Thoracic aorta (tissue), 2 donors: ENCODE results near the gene RNF183. TPM values are rescaled to one million over a fixed set of nuclear protein-coding genes. Genes with fewer than 3 reads are reported as not detected.

Source experiments
- ATAC-seq: fragments of 150-250 bp; one replicate; pipeline ENCODE4 v1.8.0; 2017; ENCODE audit warnings: low read depth; ENCODE audit not compliant: insufficient number of reproducible peaks, low FRiP score
- DNase-seq: peaks from one replicate; pipeline ENCODE4 v3.0.0-alpha.2; 2020; ENCODE audit warnings: low spot score
- H3K27ac ChIP-seq, 2 donors: fragments of 200-600 bp; sonication (generic); 1 replicate in 1 of 2; 2 replicates in 1 of 2; pipeline ENCODE4 v1.5.1; 2016; ENCODE audit warnings: mild to moderate bottlenecking in 2 of 2, moderate library complexity in 2 of 2
- H3K27me3 ChIP-seq: fragments of 200-600 bp; sonication (generic); replicated peaks from 2 replicates; pipeline ENCODE4 v1.6.0; 2016; ENCODE audit warnings: mild to moderate bottlenecking; ENCODE audit not compliant: insufficient read depth
- H3K36me3 ChIP-seq: fragments of 200-600 bp; sonication (generic); one replicate; pipeline ENCODE4 v1.5.1; 2016
- H3K4me1 ChIP-seq, 2 donors: fragments of 200-600 bp; sonication (generic); 1 replicate in 1 of 2; 2 replicates in 1 of 2; pipeline versions ENCODE4 v1.5.1 to v1.6.0; 2016; ENCODE audit warnings: low read depth in 2 of 2, mild to moderate bottlenecking in 1 of 2; ENCODE audit not compliant: control insufficient read depth in 1 of 2
- H3K4me3 ChIP-seq: fragments of 200-600 bp; sonication (generic); 2 replicates; pipeline ENCODE4 v1.5.1; 2016; ENCODE audit warnings: mild to moderate bottlenecking
- H3K9me3 ChIP-seq: fragments of 200-600 bp; sonication (generic); 2 replicates; pipeline ENCODE4 v1.5.1; 2016
- CTCF ChIP-seq: fragments of 200-600 bp; sonication (generic); IDR thresholded peaks from one replicate; pipeline ENCODE4 v1.5.1; 2019; ENCODE audit warnings: antibody characterized with exemption
- total RNA-seq, 2 donors: library from RNA; depleted of rRNA; stranded (reverse); fragments of >200 nt; gene quantifications; one replicate each; pipeline versions ENCODE4 v1.1.0 to v1.2.3, GENCODE V29; 2016

The RNF183 gene
- total RNA-seq, 2 donors from 2014 or later, result not detected

GRCh38 chr9:113343732-113344231 is 40.6 kb upstream of the RNF183 start:
- Histone ChIP-seq H3K4me1 (peaks cover 5 to 28% of the 10 kb centered on the region in 2 donors), H3K27ac (peak overlapping the region; percentile 78 to 83), H3K9me3 (no peaks in the 10 kb centered on the region), H3K36me3 (no peaks in the 10 kb centered on the region), H3K27me3 (no peaks in the 10 kb centered on the region), H3K4me3 (no peak overlapping the region)
- ATAC-seq, result peak; percentile 82
- no peak for TF ChIP-seq CTCF
- DNase-seq, result peak; percentile 79

GRCh38 chr9:113341712-113342410 is 38.7 kb upstream of the RNF183 start:
- DNase-seq (no peak), ATAC-seq (no peak)
- Histone ChIP-seq H3K27ac (no peak overlapping the region), H3K9me3 (no peaks in the 10 kb centered on the region), H3K4me3 (no peak overlapping the region), H3K36me3 (no peaks in the 10 kb centered on the region), H3K27me3 (no peaks in the 10 kb centered on the region), H3K4me1 (peaks cover 5 to 28% of the 10 kb centered on the region in 2 donors)
- TF ChIP-seq CTCF, result no peak

DNA sequence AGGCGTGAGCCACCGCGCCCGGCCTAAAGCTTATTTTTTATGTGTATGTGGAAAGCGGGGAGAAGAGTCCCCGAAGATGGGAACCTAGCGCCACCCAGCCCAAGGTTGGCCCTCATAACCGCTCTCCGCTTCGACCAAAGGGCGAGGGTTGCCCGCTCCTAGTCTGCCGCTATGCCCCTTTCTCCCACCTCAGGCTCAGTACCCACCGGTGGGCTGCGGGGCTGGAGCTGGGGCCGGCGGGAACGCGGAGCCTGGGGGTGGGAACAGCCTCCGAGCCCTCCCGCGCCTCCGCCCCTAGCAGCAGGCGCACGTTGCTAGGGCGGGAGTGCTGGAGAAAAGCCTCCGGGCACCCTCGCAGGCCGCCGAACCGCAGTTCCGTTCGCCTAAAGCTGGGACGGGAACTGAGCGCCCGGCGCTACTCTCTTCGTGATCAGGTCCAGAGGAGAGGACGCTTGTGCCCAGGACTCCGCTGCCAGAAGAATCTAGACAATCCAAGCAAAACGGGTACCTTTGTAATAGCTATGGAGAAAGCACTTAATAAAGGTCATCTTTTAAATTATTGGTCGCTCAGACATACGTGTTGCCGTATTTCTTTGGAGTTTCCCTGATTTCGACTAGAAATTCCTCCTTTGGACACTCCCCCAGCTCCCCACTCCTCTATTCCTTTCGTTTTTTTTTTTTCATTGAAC is 37.0 kb upstream of the RNF183 start, which contains the start of gene WDR31:
TSS of gene WDR31 (minus strand) at position 265 of the 689 bp plus-strand sequence. CDS start 8,253 bp downstream, outside the sequence.
- peak; percentile 20 for DNase-seq
- no peaks in the 10 kb centered on the region for H3K9me3 ChIP-seq
- ATAC-seq, result no peak
- peak within 1 kb of the TSS; percentile 33 to 63 for H3K27ac ChIP-seq
- H3K4me3 ChIP-seq, result peak within 1 kb of the TSS; percentile 95
- no peak for TF ChIP-seq CTCF
- peaks cover 5 to 28% of the 10 kb centered on the region in 2 donors for H3K4me1 ChIP-seq
- no peaks in the 10 kb centered on the region for H3K27me3 ChIP-seq
- H3K36me3 ChIP-seq, result no peaks in the 10 kb centered on the region

DNA sequence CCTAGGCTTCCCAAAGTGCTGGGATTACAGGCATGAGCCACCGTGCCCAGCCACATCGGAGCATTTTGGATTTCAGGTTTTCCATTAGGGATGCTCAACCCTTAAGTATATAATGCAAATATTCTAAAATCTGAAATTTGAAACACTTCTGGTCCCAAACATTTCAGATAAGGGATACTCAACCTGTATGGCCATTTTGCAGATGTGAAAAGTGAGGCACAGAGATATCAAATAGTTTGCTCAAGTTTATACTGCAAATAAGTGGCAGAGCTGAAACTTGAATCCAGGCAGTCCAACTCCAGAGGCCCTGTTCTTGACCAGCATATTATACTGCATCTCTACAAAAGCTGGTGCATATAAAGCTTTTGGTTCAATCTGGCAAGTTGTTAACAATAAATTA is 34.5 kb upstream of the RNF183 start:
- ATAC-seq, result no peak
- H3K4me1 ChIP-seq, result peaks cover 5 to 14% of the 10 kb centered on the region in 2 donors
- H3K36me3 ChIP-seq, result no peaks in the 10 kb centered on the region
- H3K27ac ChIP-seq, result no peak overlapping the region
- no peaks in the 10 kb centered on the region for H3K27me3 ChIP-seq
- DNase-seq, result no peak
- no peak for TF ChIP-seq CTCF
- H3K4me3 ChIP-seq, result no peak overlapping the region
- H3K9me3 ChIP-seq, result no peaks in the 10 kb centered on the region

- no peaks in the 10 kb centered on the region for H3K9me3 ChIP-seq
- H3K4me1 ChIP-seq, result no peaks in the 10 kb centered on the region
- no peak overlapping the region for H3K4me3 ChIP-seq
- no peak overlapping the region for H3K27ac ChIP-seq
- H3K36me3 ChIP-seq, result no peaks in the 10 kb centered on the region
- no peaks in the 10 kb centered on the region for H3K27me3 ChIP-seq
- TF ChIP-seq CTCF, result no peak
- ATAC-seq (no peak), DNase-seq (no peak)
Measured at GRCh38 chr9:113331780-113332179, 28.6 kb upstream of the RNF183 start.
